Measurements from ENCODE around the gene WFDC9.

GRCh38 chr20:45649312-45649863 lies 18.3 kb upstream of the WFDC9 start:
- TF ChIP-seq POLR2AphosphoS5 (IDR thresholded peaks at IDR 0.05; ENCODE audit: low read depth) = no peak
- TF ChIP-seq, protein P1, sequence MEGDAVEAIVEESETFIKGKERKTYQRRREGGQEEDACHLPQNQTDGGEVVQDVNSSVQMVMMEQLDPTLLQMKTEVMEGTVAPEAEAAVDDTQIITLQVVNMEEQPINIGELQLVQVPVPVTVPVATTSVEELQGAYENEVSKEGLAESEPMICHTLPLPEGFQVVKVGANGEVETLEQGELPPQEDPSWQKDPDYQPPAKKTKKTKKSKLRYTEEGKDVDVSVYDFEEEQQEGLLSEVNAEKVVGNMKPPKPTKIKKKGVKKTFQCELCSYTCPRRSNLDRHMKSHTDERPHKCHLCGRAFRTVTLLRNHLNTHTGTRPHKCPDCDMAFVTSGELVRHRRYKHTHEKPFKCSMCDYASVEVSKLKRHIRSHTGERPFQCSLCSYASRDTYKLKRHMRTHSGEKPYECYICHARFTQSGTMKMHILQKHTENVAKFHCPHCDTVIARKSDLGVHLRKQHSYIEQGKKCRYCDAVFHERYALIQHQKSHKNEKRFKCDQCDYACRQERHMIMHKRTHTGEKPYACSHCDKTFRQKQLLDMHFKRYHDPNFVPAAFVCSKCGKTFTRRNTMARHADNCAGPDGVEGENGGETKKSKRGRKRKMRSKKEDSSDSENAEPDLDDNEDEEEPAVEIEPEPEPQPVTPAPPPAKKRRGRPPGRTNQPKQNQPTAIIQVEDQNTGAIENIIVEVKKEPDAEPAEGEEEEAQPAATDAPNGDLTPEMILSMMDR (IDR thresholded peaks at IDR 0.05; ENCODE audit: insufficient read depth, low read length) = no peak
- TF ChIP-seq REST (IDR thresholded peaks at IDR 0.05; ENCODE audit: insufficient replicate concordance, low read depth) = no peak
